Measurements from ENCODE around the gene TOMM34.

The TOMM34 gene

DNA sequence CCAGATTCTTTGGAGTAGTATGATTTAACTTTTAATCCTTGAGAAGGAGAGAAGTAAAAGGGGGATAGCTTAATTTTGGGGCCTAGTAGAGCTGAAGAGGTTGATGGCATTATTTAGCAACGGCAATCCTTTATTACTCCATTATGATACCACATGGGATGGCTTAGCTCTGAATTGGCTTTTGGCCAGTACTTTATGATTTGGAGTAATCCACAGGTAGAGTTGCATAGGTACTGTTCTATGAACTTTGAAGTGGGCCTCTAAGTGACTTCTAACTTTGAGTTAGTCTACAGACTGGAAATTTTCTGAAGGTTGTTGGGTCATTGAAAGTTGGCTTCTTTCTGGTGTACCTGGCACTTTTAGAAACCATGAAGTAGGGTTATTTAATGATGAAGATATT, 63.1 kb downstream of the TOMM34 start:
- in situ Hi-C loops (cut with MboI; ENCODE audit: low sequenced_read_pairs) = no loop called here

DNA sequence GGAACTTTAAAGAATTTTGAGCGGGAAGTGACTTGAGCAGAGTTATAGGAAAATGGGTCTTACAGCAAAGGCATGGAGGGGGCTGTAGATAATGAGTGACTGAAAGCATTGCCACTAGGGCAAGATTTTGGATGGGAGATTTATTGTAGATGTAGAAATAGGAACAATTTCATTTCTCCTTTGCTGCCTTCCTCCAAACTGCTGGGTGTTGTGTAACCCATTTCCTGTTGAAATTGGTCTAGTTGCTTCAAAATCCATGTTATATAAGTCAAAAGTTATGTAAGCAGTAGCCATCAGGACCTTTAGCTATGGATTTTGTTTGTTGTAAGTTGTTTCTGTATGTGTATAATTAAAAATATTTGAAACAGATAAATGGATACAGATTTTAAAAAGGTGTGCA, 63.6 kb downstream of the TOMM34 start:
- in situ Hi-C loops (cut with MboI; ENCODE audit: low sequenced_read_pairs) = no loop called here

DNA sequence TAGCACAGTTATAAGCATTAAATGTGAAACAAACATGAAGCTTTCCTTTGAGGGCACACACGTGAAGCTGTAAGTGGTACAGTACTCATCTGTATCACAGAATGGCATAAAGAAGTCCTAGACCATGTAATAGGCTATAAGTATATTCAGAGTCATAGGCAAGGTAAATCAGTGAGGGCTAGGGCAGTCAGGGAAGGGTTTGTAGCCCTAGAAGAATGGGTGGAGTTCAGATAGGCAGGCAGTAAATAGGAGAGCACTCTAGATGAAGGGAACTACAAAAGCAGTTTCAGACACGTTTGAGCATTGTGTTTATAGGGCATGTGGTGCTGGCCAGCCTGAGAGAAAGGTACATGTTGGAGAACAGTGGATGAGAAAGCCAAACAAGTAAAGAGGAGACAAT, 65.2 kb downstream of the TOMM34 start:
- in situ Hi-C loops (cut with MboI; ENCODE audit: low sequenced_read_pairs) = no loop called here

All from HL-60/S4 treated with retinoic acid at 250 ng/mL for 4 days and 3 days (cell line).